IPS-NIHi11 (cell line): ENCODE results near the gene BGN.
A peak's percentile ranks its signal among the peaks of the same experiment; 100 is the strongest.

Experiments used
- DNase-seq: peaks from one replicate; pipeline ENCODE4 v3.0.0; 2012; ENCODE audit warnings: mixed read lengths, low spot score

The BGN gene

DNA sequence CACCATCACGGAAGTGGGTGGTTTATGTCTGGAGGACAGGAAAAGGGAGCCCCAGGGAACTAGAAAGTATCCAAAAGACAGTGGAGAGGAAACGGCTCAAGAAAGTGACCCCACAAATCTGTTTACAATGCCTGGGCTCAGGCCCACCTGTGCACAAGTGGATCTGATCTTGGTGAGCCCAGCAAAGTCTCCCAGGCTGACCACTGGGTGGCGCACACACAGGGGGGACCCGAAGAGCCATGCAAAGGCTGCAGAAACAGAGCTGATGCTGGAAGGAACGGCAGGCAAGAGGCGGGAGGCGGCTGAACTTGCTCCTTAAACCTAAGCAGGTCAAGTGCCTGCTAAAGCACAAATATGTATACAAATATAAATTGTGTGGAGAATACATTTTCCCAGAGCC lies 34.0 kb upstream of the BGN start:
- DNase-seq, result peak; percentile 68

DNA sequence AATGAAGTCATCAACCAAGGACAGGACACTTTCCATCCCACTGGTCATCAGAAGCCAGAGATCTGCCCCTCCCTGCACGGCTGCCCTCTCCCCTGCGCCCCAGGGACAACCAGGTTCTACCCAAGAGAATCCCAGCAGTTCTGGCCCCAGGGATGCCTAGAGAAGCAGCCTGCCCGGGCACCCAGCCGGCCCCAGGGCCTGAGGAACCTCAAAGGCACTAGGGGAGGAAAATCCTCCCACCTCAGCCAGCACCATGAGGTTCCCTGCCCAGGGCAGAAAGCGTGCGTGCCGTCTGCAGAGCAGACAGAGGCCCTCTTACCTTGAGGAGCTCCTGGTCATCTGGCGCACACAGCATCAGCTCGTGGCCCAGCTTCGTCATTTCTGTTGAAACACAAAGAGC lies 32.5 kb upstream of the BGN start:
- DNase-seq, result no peak

- no peak for DNase-seq
Observed at GRCh38 chrX:153463031-153463430, 31.7 kb upstream of the BGN start.

- DNase-seq, result no peak
Observed at GRCh38 chrX:153463556-153463955, 31.2 kb upstream of the BGN start.

DNA sequence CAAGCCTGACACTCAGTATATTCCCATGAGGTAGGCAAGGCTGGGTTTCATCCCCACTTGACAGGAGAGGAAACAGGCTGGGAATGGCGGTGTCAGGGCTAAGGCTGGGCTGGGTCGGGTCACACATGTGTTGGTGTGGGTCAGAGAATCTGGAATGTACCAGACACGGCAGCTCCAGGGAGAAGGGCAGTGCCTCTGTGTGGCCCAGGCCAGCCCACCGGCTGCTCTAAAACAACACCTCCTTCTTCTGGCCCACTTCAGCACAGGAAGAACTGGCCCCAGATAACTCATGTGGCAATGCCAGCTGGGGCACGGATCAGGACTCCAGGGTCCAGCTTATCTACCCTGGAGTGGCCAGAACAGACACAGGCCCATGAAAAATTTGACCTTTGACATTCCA lies 30.7 kb upstream of the BGN start:
- no peak for DNase-seq

GRCh38 chrX:153465691-153466380 lies 28.9 kb upstream of the BGN start:
- no peak for DNase-seq

- DNase-seq, result no peak
Observed at GRCh38 chrX:153468008-153468580, 26.7 kb upstream of the BGN start.

GRCh38 chrX:153469811-153470410 lies 24.9 kb upstream of the BGN start:
- peak; percentile 53 for DNase-seq

DNA sequence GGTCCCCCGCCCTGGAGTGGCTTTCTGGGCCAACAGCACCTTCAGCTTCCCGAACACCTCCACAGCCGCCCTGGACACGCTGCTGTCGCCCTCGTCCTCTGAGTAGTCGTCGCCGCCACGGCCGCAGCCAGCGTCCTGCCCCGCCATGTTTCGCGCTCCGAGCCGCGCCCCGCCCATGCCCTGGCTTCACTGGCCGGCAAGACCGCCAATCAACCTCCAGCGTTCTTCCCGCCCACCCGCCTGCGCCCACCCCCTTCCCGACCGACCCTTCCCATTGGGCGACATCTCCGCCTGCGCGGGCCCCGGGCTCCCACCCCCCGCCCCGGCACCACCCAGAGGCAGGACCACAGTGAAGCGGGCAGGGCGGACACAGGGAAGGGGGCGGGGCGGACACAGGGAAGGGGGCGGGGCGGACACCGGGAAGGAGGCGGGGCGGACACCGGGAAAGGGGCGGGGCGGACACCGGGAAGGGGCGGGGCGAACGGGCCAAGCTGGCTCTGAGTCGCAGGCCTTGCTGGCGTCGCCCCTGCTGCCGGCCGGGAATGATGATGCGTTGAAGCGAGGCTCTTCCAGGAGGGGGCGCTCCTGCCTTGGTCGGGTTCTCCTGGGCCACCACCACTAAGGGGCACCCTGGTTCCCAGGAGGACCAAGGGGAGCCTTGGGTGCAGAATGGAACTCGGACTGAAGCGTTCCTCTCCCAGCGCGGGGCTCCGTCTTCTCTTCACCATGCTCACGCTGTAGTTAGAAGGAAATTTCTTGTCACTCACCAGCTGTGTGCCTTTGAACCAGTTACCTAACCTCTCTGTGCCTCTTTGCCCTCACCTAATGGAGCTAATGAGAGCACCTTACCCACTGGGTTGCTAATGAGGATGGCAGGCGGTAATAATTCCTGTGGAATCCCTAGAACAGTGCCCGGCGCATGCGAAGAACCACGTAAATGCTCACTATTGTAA lies 24.1 kb upstream of the BGN start, which contains the start of gene HAUS7:
TSS of gene HAUS7 (minus strand) at position 166 of the 953 bp plus-strand sequence. CDS start at position 147, 19 bp downstream.
- peak; percentile 89 for DNase-seq

DNA sequence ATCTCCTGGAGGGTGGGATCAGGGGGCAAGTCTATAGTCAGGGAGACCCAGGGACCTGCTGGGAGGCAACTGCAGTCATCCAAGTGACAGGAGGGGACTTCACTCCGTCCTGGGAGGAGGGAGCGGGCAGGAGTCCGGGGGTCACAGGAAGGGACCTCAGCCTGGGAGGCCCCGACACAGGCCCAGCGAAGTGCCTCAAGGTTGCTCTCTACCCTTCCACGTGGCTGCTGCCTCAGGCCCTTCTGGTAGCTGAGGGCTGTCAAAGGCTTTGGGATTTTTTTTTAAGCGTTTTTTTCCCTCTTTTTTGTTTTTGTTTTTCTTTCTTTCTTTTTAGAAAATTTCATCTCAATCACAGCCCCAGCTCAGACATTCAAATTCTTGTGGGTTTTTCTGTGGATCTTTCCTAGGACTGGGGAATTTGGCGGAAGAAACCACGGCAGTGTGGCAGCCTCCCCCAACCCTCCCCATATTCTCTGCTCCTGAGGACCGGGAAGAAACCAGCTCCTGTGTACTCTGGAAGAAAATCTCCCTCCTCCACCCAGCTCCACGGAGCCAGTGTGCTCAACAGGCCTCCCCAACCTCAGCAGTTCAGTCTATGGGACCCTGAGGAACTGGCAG lies 23.0 kb upstream of the BGN start:
- DNase-seq, result no peak

- no peak for DNase-seq
Observed at GRCh38 chrX:153473126-153473525, 21.7 kb upstream of the BGN start.

DNA sequence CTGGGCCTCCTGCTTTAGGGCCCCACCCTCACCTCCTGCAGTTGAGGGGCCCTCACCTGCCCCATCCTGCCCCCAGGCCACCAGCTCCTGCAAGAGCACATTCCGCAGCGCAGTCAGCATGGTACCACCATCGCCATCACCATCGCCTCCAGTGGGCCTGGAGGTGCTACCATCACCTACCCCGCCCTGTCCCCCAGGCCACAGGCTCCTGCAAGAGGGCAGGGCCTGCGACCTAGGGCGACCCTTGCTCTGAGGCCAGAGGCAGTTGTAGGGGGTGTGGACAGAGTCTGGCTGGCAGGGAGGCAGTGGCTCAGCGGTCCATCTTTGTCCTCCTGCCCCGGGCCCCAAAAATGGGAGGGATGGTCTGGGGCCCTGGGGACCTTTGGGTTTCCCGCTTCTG lies 20.5 kb upstream of the BGN start:
- no peak for DNase-seq

DNA sequence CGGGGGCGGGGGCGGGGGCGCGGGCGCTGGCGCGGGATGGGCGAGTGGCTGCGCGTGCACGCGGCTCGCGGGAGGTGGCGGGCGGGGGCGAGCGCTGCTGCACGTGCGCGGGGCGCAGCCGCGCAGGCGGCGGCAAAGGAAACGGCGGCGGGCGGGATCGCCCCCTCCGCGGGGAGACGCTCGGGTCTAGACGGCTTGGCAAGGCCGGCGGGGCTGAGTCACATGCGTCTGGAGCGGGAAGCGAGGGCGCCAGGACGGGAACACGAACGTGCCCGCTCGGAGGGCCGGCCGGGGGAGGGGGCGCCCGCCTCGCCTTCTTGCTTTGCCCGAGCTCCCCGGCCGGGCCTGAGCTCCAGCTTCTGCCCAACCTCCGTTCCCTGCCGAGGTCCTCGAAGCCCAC lies 20.1 kb upstream of the BGN start:
- peak; percentile 47 for DNase-seq

GRCh38 chrX:153475271-153475670 lies 19.5 kb upstream of the BGN start:
- no peak for DNase-seq

DNA sequence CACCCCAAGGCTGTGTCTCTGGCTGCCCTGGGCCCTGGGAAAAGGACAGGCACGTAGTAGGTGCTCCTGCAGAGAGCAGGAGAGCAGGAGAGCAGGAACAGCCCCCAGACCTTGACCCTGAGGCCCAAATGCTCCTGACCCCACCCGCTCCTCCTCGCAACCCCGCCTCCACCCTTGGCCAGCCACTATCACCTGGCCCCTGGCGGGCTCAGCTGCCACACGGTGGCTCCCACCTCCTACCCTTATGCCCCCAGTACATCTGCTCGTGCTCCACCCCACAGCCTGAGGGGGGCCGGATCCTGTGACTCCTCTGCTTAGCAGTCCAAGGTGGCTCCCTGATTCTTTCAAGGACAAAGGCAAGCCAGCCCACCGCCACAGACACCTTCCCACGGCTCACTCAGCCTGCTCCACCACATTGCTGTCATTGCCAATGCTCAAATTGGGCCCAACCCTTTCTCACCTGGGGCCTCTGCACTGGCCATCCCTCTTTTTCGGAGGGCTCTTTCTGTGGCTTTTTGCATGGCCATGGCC lies 19.0 kb upstream of the BGN start:
- no peak for DNase-seq

- DNase-seq, result no peak
Observed at GRCh38 chrX:153476666-153477363, 18.0 kb upstream of the BGN start.

DNA sequence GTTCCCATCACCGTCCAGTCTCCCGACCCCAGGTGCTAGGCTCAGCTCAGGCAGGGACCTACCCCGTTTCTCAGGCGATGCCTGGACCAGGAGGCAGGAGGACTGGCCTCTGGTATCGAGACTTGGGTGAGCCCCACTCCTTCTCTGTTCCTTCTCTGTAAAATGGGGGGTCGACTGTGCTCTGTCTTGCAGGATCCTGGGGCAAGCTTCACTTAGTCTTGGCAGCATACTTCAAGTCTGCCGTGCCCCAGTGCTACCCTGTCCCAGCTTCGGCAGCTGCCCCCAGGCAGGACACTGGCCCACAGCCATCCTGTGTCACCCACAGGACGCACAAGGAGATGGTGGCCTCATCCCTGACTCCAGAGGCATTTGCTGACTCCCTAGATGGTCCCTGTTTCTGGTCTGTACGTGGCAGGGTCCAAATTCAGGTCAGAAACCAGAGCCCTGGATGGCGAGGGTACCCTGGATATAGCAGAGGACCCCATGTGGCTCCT lies 17.4 kb upstream of the BGN start:
- no peak for DNase-seq

GRCh38 chrX:153477901-153478300 lies 16.9 kb upstream of the BGN start:
- no peak for DNase-seq

DNA sequence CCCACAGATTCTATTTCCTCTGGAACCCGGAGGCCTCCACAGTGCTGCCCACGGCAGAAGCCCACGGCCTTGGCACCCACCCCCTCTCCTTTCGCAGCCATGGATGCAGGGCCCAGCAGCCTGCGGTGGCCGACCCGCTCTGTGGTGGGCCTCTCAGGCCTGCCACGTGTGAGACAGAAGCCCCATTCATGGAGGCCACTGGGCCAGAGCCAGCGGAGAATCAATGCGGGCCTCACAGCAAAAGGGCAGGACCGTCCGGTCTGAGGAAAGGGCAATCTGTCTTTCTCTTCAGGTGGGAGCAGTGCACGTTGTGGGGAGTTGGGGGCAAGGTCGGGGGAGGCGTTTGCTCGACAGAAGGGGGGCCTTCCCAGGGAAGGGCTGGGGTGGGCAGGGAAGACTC lies 16.0 kb upstream of the BGN start:
- no peak for DNase-seq

DNA sequence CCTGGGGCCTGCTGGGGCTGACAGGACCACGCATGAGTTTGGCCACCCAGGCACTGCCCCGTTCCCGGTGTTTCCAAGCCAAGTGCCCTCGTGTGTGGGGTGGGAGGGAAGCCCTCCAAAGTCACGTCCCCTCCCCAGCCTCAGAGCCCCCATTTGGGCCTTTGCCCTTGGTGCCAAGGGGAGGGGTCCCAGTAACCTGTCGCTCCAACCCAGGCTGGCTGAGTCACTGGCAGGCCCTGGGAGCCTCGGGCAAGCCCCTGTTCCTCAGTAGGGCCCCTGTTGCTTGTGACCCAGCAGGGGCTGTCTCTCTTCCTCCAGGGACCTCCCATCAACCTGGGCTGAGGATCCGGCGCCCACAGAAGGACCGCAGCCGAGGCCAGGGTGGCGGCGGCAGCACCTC lies 13.7 kb upstream of the BGN start:
- no peak for DNase-seq
